HG03108 (cell line): ENCODE results near the gene USP21.

Experiments used
- ATAC-seq: cut with Tn5 transposase; IDR thresholded peaks from one replicate; pipeline ENCODE4 v1.9.1; 2021; ENCODE audit warnings: moderate library complexity; ENCODE audit not compliant: unreplicated experiment

Gene USP21

GRCh38 chr1:161166669-161167548 is 7.6 kb downstream of the USP21 start:
- ATAC-seq = no peak

GRCh38 chr1:161168906-161169305 is 9.6 kb downstream of the USP21 start:
- ATAC-seq = no peak

- ATAC-seq = no peak
Observed at GRCh38 chr1:161171191-161171590, 11.9 kb downstream of the USP21 start.

- ATAC-seq = no peak
Observed at GRCh38 chr1:161171696-161172095, 12.4 kb downstream of the USP21 start.

GRCh38 chr1:161172349-161172748 is 13.0 kb downstream of the USP21 start:
- no peak for ATAC-seq

- ATAC-seq = no peak
Observed at GRCh38 chr1:161172776-161173376, 13.6 kb downstream of the USP21 start.

GRCh38 chr1:161173711-161174110 is 14.4 kb downstream of the USP21 start:
- ATAC-seq = no peak

GRCh38 chr1:161174911-161175310 is 15.6 kb downstream of the USP21 start:
- ATAC-seq = no peak

- ATAC-seq = no peak
Observed at GRCh38 chr1:161175771-161176453, 16.6 kb downstream of the USP21 start.

GRCh38 chr1:161176468-161177111 is 17.3 kb downstream of the USP21 start:
- ATAC-seq = no peak

- peak; percentile 59 for ATAC-seq
Observed at GRCh38 chr1:161177112-161177935, 18.0 kb downstream of the USP21 start, which contains the start of gene B4GALT3. TSS of gene B4GALT3 (minus strand) at chr1:161177507. CDS start at chr1:161176060, 1,447 bp downstream.

- ATAC-seq = no peak
Observed at GRCh38 chr1:161177936-161178244, 18.6 kb downstream of the USP21 start.

GRCh38 chr1:161179698-161180097 is 20.4 kb downstream of the USP21 start:
- ATAC-seq = no peak

GRCh38 chr1:161180639-161181038 is 21.3 kb downstream of the USP21 start:
- no peak for ATAC-seq

GRCh38 chr1:161182214-161182613 is 22.9 kb downstream of the USP21 start:
- peak; percentile 52 for ATAC-seq

GRCh38 chr1:161185282-161185682 is 26.0 kb downstream of the USP21 start:
- peak; percentile 60 for ATAC-seq

- peak; percentile 27 for ATAC-seq
Observed at GRCh38 chr1:161185732-161186311, 26.5 kb downstream of the USP21 start.

GRCh38 chr1:161187311-161187710 is 28.0 kb downstream of the USP21 start:
- ATAC-seq = no peak

- ATAC-seq = no peak
Observed at GRCh38 chr1:161188381-161188780, 29.1 kb downstream of the USP21 start.

GRCh38 chr1:161189036-161189435 is 29.7 kb downstream of the USP21 start:
- ATAC-seq = no peak
